Ishikawa (cell line): ENCODE results near the gene CRTAC1.
A peak's percentile ranks its signal among the peaks of the same experiment; 100 is the strongest.

ENCODE experiments used
- CEBPB ChIP-seq: IDR thresholded peaks from 2 replicates; pipeline ENCODE4 v1.6.1; 2012
- CREB1 ChIP-seq: IDR thresholded peaks from 2 replicates; pipeline ENCODE4 v1.6.1; 2012; ENCODE audit warnings: low read depth
- EGR1 ChIP-seq: IDR thresholded peaks from 2 replicates; pipeline ENCODE4 v1.6.1; 2012
- EP300 ChIP-seq: IDR thresholded peaks from 2 replicates; pipeline ENCODE4 v1.6.1; 2012; ENCODE audit warnings: borderline replicate concordance
- FOXM1 ChIP-seq: IDR thresholded peaks from 2 replicates; pipeline ENCODE4 v1.6.1; 2012; ENCODE audit warnings: low read depth, borderline replicate concordance
- NFIC ChIP-seq: IDR thresholded peaks from 2 replicates; pipeline ENCODE4 v1.6.1; 2012
- RAD21 ChIP-seq: IDR thresholded peaks from 2 replicates; pipeline ENCODE4 v1.6.1; 2012; ENCODE audit warnings: low read depth
- TAF1 ChIP-seq: IDR thresholded peaks from 2 replicates; pipeline ENCODE4 v1.6.1; 2012; ENCODE audit warnings: low read depth, mild to moderate bottlenecking
- TCF12 ChIP-seq: IDR thresholded peaks from 2 replicates; pipeline ENCODE4 v1.6.1; 2012; ENCODE audit warnings: low read depth
- TEAD4 ChIP-seq: IDR thresholded peaks from 2 replicates; pipeline ENCODE4 v1.6.1; 2012
- YY1 ChIP-seq: IDR thresholded peaks from 2 replicates; pipeline ENCODE4 v1.6.1; 2012; ENCODE audit warnings: low read depth
- ZBTB7A ChIP-seq: IDR thresholded peaks from 2 replicates; pipeline ENCODE4 v1.6.1; 2012; ENCODE audit warnings: low read depth
- TF ChIP-seq, protein P1 (sequence below): IDR thresholded peaks from 2 replicates; pipeline ENCODE4 v1.6.1; 2012; ENCODE audit warnings: low read depth, mild to moderate bottlenecking
- TF ChIP-seq, protein P2 (sequence below): IDR thresholded peaks from 2 replicates; pipeline ENCODE4 v1.6.1; 2012
- TF ChIP-seq, protein P3 (sequence below): IDR thresholded peaks from 2 replicates; pipeline ENCODE4 v1.6.1; 2012

The CRTAC1 gene

DNA sequence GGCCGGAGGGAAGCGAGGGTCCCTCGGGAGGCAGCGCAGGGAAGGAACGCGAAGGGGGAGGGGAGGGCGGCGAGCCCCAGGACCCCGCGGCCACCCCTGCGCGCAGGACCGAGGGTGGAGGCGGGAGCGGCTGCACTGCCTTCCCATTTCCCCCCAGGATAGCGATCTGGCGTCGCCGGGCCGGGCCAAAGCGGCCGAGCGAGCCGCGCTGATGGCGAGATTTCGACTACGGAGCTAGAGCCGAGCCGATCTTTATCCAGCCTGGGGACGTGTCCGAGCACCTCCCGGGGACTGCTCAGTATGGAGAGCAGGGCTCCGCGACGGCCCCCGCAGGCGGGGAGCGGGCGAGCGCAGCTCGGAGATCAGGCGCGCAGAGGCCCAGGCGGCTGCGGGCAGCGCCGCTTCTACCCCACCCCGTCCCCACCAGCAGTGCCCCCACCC, 590 bp upstream of the CRTAC1 start:
- TF ChIP-seq EP300 (no peak), YY1 (no peak), ZBTB7A (no peak), TAF1 (no peak), CEBPB (no peak), TEAD4 (no peak), EGR1 (no peak), FOXM1 (no peak), CREB1 (no peak), NFIC (no peak), TCF12 (no peak), RAD21 (no peak)
- TF ChIP-seq, protein P1, sequence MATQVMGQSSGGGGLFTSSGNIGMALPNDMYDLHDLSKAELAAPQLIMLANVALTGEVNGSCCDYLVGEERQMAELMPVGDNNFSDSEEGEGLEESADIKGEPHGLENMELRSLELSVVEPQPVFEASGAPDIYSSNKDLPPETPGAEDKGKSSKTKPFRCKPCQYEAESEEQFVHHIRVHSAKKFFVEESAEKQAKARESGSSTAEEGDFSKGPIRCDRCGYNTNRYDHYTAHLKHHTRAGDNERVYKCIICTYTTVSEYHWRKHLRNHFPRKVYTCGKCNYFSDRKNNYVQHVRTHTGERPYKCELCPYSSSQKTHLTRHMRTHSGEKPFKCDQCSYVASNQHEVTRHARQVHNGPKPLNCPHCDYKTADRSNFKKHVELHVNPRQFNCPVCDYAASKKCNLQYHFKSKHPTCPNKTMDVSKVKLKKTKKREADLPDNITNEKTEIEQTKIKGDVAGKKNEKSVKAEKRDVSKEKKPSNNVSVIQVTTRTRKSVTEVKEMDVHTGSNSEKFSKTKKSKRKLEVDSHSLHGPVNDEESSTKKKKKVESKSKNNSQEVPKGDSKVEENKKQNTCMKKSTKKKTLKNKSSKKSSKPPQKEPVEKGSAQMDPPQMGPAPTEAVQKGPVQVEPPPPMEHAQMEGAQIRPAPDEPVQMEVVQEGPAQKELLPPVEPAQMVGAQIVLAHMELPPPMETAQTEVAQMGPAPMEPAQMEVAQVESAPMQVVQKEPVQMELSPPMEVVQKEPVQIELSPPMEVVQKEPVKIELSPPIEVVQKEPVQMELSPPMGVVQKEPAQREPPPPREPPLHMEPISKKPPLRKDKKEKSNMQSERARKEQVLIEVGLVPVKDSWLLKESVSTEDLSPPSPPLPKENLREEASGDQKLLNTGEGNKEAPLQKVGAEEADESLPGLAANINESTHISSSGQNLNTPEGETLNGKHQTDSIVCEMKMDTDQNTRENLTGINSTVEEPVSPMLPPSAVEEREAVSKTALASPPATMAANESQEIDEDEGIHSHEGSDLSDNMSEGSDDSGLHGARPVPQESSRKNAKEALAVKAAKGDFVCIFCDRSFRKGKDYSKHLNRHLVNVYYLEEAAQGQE, result no peak
- TF ChIP-seq, protein P2, sequence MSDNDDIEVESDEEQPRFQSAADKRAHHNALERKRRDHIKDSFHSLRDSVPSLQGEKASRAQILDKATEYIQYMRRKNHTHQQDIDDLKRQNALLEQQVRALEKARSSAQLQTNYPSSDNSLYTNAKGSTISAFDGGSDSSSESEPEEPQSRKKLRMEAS, result no peak
- TF ChIP-seq, protein P3, sequence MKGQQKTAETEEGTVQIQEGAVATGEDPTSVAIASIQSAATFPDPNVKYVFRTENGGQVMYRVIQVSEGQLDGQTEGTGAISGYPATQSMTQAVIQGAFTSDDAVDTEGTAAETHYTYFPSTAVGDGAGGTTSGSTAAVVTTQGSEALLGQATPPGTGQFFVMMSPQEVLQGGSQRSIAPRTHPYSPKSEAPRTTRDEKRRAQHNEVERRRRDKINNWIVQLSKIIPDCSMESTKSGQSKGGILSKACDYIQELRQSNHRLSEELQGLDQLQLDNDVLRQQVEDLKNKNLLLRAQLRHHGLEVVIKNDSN, result no peak

DNA sequence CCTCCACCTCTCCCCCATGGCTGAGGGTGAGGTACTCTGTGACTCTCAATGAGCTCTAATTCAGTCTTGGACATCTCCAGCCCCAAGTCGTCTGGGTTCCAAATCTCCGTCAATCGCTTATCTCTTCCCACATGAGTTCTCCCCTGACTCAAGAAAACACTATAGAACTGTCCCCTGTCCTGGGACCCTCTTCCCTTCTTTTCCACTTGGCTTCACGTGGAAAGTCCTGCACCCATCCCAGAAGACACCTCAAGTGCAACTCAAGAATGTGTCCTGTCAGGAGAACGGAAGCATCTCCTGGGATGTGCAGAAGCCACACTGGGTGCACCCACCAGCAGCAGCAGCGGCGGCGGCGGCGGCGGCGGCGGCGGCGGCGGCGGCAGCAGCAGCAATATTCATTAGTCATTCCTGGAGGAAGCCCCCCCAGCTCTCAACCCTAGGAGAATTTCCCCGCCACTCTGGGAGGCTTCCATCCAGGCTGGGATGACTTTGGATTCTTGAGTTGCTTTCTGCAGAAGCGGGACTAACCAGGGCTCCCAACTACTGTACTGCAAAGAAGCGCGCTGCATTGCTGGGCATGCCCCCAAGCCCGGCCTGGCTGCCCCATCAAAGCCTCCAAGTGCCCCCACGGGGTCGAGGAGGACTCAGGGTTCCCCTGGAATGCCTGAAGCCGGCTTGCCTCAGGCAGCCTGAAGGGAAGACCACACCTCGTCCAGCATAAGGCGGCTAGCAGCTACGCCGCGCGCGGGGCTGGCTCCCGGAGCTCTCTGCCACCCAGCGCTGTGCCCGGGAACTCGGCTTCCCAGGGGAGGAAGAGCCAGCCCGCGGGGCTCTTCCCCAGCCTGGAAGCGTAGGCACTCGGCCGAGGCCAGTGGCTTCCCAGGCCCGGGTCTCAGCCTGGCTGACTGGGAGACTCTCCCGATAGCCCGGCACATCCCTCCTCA, 1.0 kb downstream of the CRTAC1 start:
- TF ChIP-seq TEAD4 (no peak), RAD21 (no peak), TAF1 (no peak), CREB1 (no peak), CEBPB (no peak), YY1 (no peak), ZBTB7A (no peak), EGR1 (no peak), FOXM1 (no peak)
- TF ChIP-seq, protein P3, result no peak
- TF ChIP-seq, protein P2, result no peak

DNA sequence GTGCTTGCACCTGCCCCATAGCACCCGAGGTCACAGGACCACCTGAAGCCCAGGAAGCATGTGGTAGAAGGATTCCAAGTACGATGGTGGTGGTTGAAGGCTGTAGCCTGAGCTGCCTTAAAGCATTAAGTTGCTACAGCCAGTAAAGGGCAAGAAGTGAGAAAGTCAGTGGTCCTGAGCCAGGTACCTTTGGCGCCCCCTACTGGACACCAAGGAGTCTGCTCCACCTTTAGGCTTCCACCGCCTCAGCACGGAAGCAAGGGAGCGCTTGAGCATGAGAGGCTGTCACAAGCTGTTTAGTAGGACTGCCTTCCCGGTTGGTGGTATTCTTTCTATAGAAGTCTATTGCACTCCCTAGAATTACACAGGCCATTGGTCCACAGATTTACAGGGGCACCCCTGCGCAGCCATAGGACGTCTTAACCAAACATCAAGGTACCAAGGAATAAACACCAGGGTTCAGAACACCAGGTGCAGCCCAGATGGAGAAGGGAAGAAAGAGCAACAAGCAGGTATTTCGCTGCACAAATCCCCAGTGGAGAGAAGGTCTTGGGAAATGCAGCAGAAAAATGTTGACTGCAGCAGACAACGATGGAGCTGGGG, 2.2 kb downstream of the CRTAC1 start:
- peak; percentile 58 for TF ChIP-seq RAD21
- TF ChIP-seq TEAD4, result no peak

DNA sequence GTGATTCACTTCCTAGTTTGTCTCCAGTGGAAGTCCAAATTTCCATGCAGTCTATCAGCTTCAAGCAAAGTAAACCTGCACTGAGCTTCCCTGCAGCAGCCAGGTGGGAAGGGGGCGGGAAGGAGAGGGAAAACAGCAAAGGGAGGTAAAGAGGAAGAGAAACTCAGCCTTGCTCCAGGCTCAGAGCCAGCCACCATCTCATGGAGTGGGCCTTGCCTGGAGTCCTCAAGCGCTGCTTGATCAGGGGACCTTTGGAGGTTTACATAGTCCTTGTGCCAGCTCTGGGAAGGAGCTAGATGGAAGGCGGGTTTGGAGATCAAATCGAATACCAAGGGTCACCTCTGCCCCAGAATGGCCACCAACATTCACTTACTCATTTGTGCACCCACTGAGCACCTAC, 7.4 kb downstream of the CRTAC1 start:
- no peak for TF ChIP-seq RAD21
- no peak for TF ChIP-seq NFIC
- no peak for TF ChIP-seq CREB1
- TF ChIP-seq, protein P2, result no peak
- no peak for TF ChIP-seq TAF1
- no peak for TF ChIP-seq TEAD4
- TF ChIP-seq ZBTB7A, result no peak
- TF ChIP-seq EP300, result no peak
- TF ChIP-seq, protein P1, result no peak
- TF ChIP-seq EGR1, result no peak
- no peak for TF ChIP-seq YY1

DNA sequence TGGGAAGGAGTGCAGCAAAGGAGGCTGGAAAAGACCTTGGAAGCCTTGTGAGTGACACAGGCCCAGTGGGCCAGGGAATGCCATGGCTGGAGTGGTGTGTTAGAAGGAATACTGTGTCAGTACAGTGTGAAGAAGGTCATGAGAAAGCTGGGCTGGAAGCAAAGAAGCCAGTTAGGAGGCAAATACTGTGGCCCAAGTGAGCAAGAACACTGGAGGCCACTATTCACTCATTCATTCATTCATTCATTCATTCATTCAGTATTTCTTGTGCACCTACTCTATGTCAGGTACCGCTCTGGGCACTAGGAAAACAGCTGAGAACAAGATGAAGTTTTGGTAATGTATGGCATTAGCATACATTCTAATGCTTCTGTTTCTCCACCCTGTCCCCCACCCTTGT, 9.6 kb downstream of the CRTAC1 start:
- TF ChIP-seq FOXM1 (no peak), YY1 (no peak), CEBPB (no peak), TEAD4 (no peak), CREB1 (no peak), RAD21 (no peak), TAF1 (no peak)
- TF ChIP-seq, protein P3, result no peak
- TF ChIP-seq, protein P1, result no peak
